T47D (cell line): Measurements from ENCODE around the gene DHCR7.

Experiments
- DNase-seq, 2 experiments: peaks; one replicate each; pipeline versions ENCODE4 v3.0.0 to v3.0.0-alpha.2; 2011 to 2012; ENCODE audit warnings: low read depth in 1 of 2, low spot score in 1 of 2
- JUND ChIP-seq: IDR thresholded peaks from 2 replicates; pipeline ENCODE4 v1.6.1; 2012; ENCODE audit warnings: low read depth
- in situ Hi-C: cut with HindIII; loops from 2 replicates; pipeline ENCODE4 v1.10.0; 2016; ENCODE audit warnings: low sequenced_read_pairs, low pct_unique_long_range_greater_than_20kb

DHCR7 gene

GRCh38 chr11:71436861-71437260, 11.3 kb downstream of the DHCR7 start:
- in situ Hi-C loops, result no loop called here
- DNase-seq, result no peak
- no peak for TF ChIP-seq JUND

GRCh38 chr11:71435278-71435951, 12.8 kb downstream of the DHCR7 start:
- no peak for TF ChIP-seq JUND
- no peak for DNase-seq
- in situ Hi-C loops, result no loop called here

- no peak for TF ChIP-seq JUND
- in situ Hi-C loops, result no loop called here
- no peak for DNase-seq
These were observed 13.5 kb downstream of the DHCR7 start for GRCh38 chr11:71434576-71435130.

GRCh38 chr11:71433648-71434450, 14.3 kb downstream of the DHCR7 start:
- in situ Hi-C loops, result no loop called here
- TF ChIP-seq JUND, result no peak
- no peak for DNase-seq

GRCh38 chr11:71432761-71433647, 15.2 kb downstream of the DHCR7 start:
- in situ Hi-C loops, result no loop called here
- no peak for DNase-seq
- no peak for TF ChIP-seq JUND

GRCh38 chr11:71431271-71431670, 16.9 kb downstream of the DHCR7 start:
- in situ Hi-C loops, result no loop called here
- no peak for DNase-seq
- TF ChIP-seq JUND, result no peak

GRCh38 chr11:71430166-71430565, 18.0 kb downstream of the DHCR7 start:
- in situ Hi-C loops, result no loop called here
- no peak for TF ChIP-seq JUND
- DNase-seq, result no peak

GRCh38 chr11:71429701-71430100, 18.5 kb downstream of the DHCR7 start:
- TF ChIP-seq JUND, result no peak
- in situ Hi-C loops, result no loop called here
- DNase-seq, result no peak

- TF ChIP-seq JUND, result no peak
- in situ Hi-C loops, result no loop called here
These were observed 19.2 kb downstream of the DHCR7 start for GRCh38 chr11:71428861-71429435.

GRCh38 chr11:71426413-71426812, 21.8 kb downstream of the DHCR7 start:
- TF ChIP-seq JUND, result no peak
- no peak for DNase-seq
- in situ Hi-C loops, result no loop called here

More at GRCh38 chr11:71428861-71429435, 19.2 kb downstream of the DHCR7 start:
- no peak for DNase-seq

GRCh38 chr11:71425860-71426259, 22.3 kb downstream of the DHCR7 start:
- in situ Hi-C loops, result no loop called here
- no peak for TF ChIP-seq JUND

GRCh38 chr11:71425409-71425808, 22.8 kb downstream of the DHCR7 start:
- TF ChIP-seq JUND, result no peak
- DNase-seq, result no peak
- in situ Hi-C loops, result no loop called here

More at GRCh38 chr11:71425860-71426259, 22.3 kb downstream of the DHCR7 start:
- DNase-seq, result peak; percentile 37 to 68
